MM.1S (cell line): ENCODE measurements around the gene AGO3.

ENCODE experiments used
- DNase-seq: peaks from one replicate; pipeline ENCODE4 v3.0.0-alpha.2; 2015
- H2AFZ ChIP-seq: fragments of 300-600 bp; sonication (generic); 2 replicates; pipeline ENCODE4 v1.6.0; 2016; ENCODE audit warnings: antibody characterized with exemption, low read length
- H3F3A ChIP-seq: fragments of 300-600 bp; sonication (generic); 2 replicates; pipeline ENCODE4 v1.6.1; 2016; ENCODE audit warnings: mild to moderate bottlenecking, antibody characterized with exemption, low read length, moderate library complexity, mixed read lengths; ENCODE audit not compliant: insufficient read depth
- H3K27ac ChIP-seq: fragments of 300-600 bp; sonication (generic); 2 replicates; pipeline ENCODE4 v1.5.1; 2016; ENCODE audit warnings: mild to moderate bottlenecking, low read length
- H3K27me3 ChIP-seq: fragments of 300-600 bp; sonication (generic); replicated peaks from 2 replicates; pipeline ENCODE4 v1.6.0; 2016; ENCODE audit warnings: low read length; ENCODE audit not compliant: insufficient read depth
- H3K36me3 ChIP-seq: fragments of 300-600 bp; sonication (generic); replicated peaks from 2 replicates; pipeline ENCODE4 v1.6.1; 2016; ENCODE audit warnings: mild to moderate bottlenecking, low read length, mixed read lengths; ENCODE audit not compliant: insufficient read depth
- H3K4me1 ChIP-seq: fragments of 300-600 bp; sonication (generic); 2 replicates; pipeline ENCODE4 v1.6.1; 2016; ENCODE audit warnings: low read length, mixed read lengths
- H3K4me2 ChIP-seq: fragments of 300-600 bp; sonication (generic); 2 replicates; pipeline ENCODE4 v1.6.0; 2016; ENCODE audit warnings: low read depth, low read length
- H3K4me3 ChIP-seq: fragments of 300-600 bp; sonication (generic); 2 replicates; pipeline ENCODE4 v1.5.1; 2016; ENCODE audit warnings: low read length, mixed read lengths
- H3K79me2 ChIP-seq: fragments of 300-600 bp; sonication (generic); 2 replicates; pipeline ENCODE4 v1.6.1; 2016; ENCODE audit warnings: mixed run types, low read length, mixed read lengths
- H3K9ac ChIP-seq: fragments of 300-600 bp; sonication (generic); 2 replicates; pipeline ENCODE4 v1.6.1; 2016; ENCODE audit warnings: low read length, mixed read lengths
- H3K9me2 ChIP-seq: fragments of 300-600 bp; sonication (generic); replicated peaks from 2 replicates; pipeline ENCODE4 v1.6.1; 2016; ENCODE audit warnings: mild to moderate bottlenecking, low read length, mixed read lengths; ENCODE audit not compliant: insufficient read depth
- H3K9me3 ChIP-seq: fragments of 300-600 bp; sonication (generic); replicated peaks from 2 replicates; pipeline ENCODE4 v1.6.1; 2016; ENCODE audit warnings: mild to moderate bottlenecking, low read length, mixed read lengths; ENCODE audit not compliant: insufficient read depth
- H4K20me1 ChIP-seq: fragments of 300-600 bp; sonication (generic); 2 replicates; pipeline ENCODE4 v1.6.1; 2016; ENCODE audit warnings: mild to moderate bottlenecking, low read length, moderate library complexity, mixed read lengths; ENCODE audit not compliant: insufficient read depth
- CTCF ChIP-seq: fragments of 300-600 bp; sonication (generic); IDR thresholded peaks from 2 replicates; pipeline ENCODE4 v1.5.1; 2016; ENCODE audit warnings: antibody characterized with exemption, low read length, mixed read lengths
- EZH2 ChIP-seq: fragments of 300-600 bp; sonication (generic); optimal IDR thresholded peaks from 2 replicates; pipeline ENCODE3; 2017; ENCODE audit warnings: low read depth, mild to moderate bottlenecking, antibody characterized with exemption, low read length, mixed read lengths
- EZH2phosphoT487 ChIP-seq: fragments of 300-600 bp; sonication (generic); IDR thresholded peaks from 2 replicates; pipeline ENCODE4 v1.6.1; 2018; ENCODE audit warnings: antibody characterized with exemption, low read length

AGO3 gene

GRCh38 chr1:36080236-36080635 lies 149.3 kb downstream of the AGO3 start:
- H3K79me2 ChIP-seq, result no peaks in the 10 kb centered on the region
- H3K9ac ChIP-seq, result no peak overlapping the region
- TF ChIP-seq EZH2phosphoT487, result no peak
- TF ChIP-seq EZH2, result no peak
- no peak for TF ChIP-seq CTCF
- no peaks in the 10 kb centered on the region for H3K27me3 ChIP-seq
- DNase-seq, result no peak
- no peaks in the 10 kb centered on the region for H3K4me1 ChIP-seq
- H3F3A ChIP-seq, result no peaks in the 10 kb centered on the region
- H3K9me3 ChIP-seq, result no peaks in the 10 kb centered on the region
- H3K9me2 ChIP-seq, result no peaks in the 10 kb centered on the region
- H2AFZ ChIP-seq, result no peak overlapping the region
- H3K4me2 ChIP-seq, result no peak overlapping the region
- H4K20me1 ChIP-seq, result no peaks in the 10 kb centered on the region
- no peaks in the 10 kb centered on the region for H3K36me3 ChIP-seq
- H3K4me3 ChIP-seq, result no peak overlapping the region
- no peak overlapping the region for H3K27ac ChIP-seq

DNA sequence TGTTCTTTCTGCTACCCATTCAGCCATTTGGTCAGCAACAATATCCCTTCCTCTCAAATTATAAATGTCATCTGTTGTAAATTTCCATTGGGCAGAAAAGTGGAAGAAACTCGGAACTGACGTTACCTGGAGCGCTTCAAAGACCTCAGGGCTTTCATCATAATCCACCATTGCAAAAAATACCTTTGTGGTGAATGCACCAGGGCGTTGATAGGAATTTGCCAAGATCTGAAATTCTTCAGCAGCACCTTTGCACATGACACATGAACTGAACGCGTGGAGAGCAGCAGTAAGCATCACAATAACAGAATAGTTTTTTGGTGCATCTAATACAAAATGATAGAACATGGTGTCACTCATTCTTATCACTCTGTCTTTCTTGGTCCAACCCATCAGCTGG lies 149.9 kb downstream of the AGO3 start:
- Histone ChIP-seq H3K4me2 (no peak overlapping the region), H3F3A (no peaks in the 10 kb centered on the region)
- TF ChIP-seq CTCF (no peak), EZH2 (no peak), EZH2phosphoT487 (no peak)

GRCh38 chr1:36081926-36082485 lies 151.1 kb downstream of the AGO3 start:
- H3F3A ChIP-seq, result no peaks in the 10 kb centered on the region

More for the DNA sequence above, 149.9 kb downstream of the AGO3 start:
- no peaks in the 10 kb centered on the region for H3K36me3 ChIP-seq
- no peak overlapping the region for H2AFZ ChIP-seq
- no peaks in the 10 kb centered on the region for H3K4me1 ChIP-seq
- no peak overlapping the region for H3K9ac ChIP-seq
- no peaks in the 10 kb centered on the region for H3K27me3 ChIP-seq
- no peaks in the 10 kb centered on the region for H4K20me1 ChIP-seq
- no peaks in the 10 kb centered on the region for H3K9me2 ChIP-seq
- no peak overlapping the region for H3K4me3 ChIP-seq
- no peak for DNase-seq
- no peaks in the 10 kb centered on the region for H3K79me2 ChIP-seq
- H3K9me3 ChIP-seq, result no peaks in the 10 kb centered on the region
- H3K27ac ChIP-seq, result no peak overlapping the region

More at GRCh38 chr1:36081926-36082485, 151.1 kb downstream of the AGO3 start:
- no peaks in the 10 kb centered on the region for H3K9me2 ChIP-seq
- no peak overlapping the region for H3K9ac ChIP-seq
- H3K9me3 ChIP-seq, result no peaks in the 10 kb centered on the region
- no peaks in the 10 kb centered on the region for H3K79me2 ChIP-seq
- no peaks in the 10 kb centered on the region for H3K4me1 ChIP-seq
- no peak overlapping the region for H3K4me2 ChIP-seq
- H2AFZ ChIP-seq, result no peak overlapping the region
- no peak for DNase-seq
- no peaks in the 10 kb centered on the region for H3K27me3 ChIP-seq
- H3K4me3 ChIP-seq, result no peak overlapping the region
- no peaks in the 10 kb centered on the region for H4K20me1 ChIP-seq
- TF ChIP-seq CTCF (no peak; the same call in 1 of the 2 replicates), EZH2 (no peak), EZH2phosphoT487 (no peak)
- H3K27ac ChIP-seq, result no peak overlapping the region
- no peaks in the 10 kb centered on the region for H3K36me3 ChIP-seq
